Activated CD8-positive, alpha-beta memory T cell treated with anti-CD3 and anti-CD28 coated beads, Interleukin-2, amount 50 U/mL, for 48 hours (primary cell): ENCODE measurements around the gene GLYR1.

Source experiments
- DNase-seq: peaks from one replicate; pipeline ENCODE4 v3.0.0-alpha.2; 2020

The GLYR1 gene

GRCh38 chr16:4755687-4756086 is 91.4 kb downstream of the GLYR1 start:
- DNase-seq, result no peak

GRCh38 chr16:4754865-4755264 is 92.2 kb downstream of the GLYR1 start:
- DNase-seq, result no peak

GRCh38 chr16:4753227-4753626 is 93.9 kb downstream of the GLYR1 start:
- DNase-seq, result no peak
